ENCODE results near the gene MAPK8IP2. TPM values are rescaled to one million over a fixed set of nuclear protein-coding genes. Genes with fewer than 3 reads are reported as not detected.

MAPK8IP2 gene
- total and polyA plus RNA-seq, 2 of the 13 experiments (the other 11 are each of a cell fraction or from before 2014, with no cell fraction given), result 1.3 to 2.6 TPM

- POLR2A ChIA-PET, result no interaction called here
- no peak for FAIRE-seq
- TF ChIP-seq HMGA1 (CRISPR knock-in tag; conservative IDR thresholded peaks at IDR 0.05), result no peak
- no peak for TF ChIP-seq LCORL (IDR thresholded peaks at IDR 0.05)
- no peak for TF ChIP-seq LCORL (CRISPR knock-in tag; IDR thresholded peaks at IDR 0.05)
- no peak for TF ChIP-seq ZBTB21 (CRISPR knock-in tag; IDR thresholded peaks at IDR 0.05)
- no peak for TF ChIP-seq ZNF607 (CRISPR knock-in tag; IDR thresholded peaks at IDR 0.05; ENCODE audit: borderline replicate concordance)
- TF ChIP-seq TAF15 (IDR thresholded peaks at IDR 0.05; ENCODE audit: low read depth, low read length, poor library complexity, severe bottlenecking), result no peak
- TF ChIP-seq, protein P1, sequence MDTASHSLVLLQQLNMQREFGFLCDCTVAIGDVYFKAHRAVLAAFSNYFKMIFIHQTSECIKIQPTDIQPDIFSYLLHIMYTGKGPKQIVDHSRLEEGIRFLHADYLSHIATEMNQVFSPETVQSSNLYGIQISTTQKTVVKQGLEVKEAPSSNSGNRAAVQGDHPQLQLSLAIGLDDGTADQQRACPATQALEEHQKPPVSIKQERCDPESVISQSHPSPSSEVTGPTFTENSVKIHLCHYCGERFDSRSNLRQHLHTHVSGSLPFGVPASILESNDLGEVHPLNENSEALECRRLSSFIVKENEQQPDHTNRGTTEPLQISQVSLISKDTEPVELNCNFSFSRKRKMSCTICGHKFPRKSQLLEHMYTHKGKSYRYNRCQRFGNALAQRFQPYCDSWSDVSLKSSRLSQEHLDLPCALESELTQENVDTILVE (CRISPR knock-in tag; IDR thresholded peaks at IDR 0.05), result no peak
- TF ChIP-seq MED8 (CRISPR knock-in tag; IDR thresholded peaks at IDR 0.05; ENCODE audit: insufficient replicate concordance), result no peak
- no peak for TF ChIP-seq ATF7-NPFF (CRISPR knock-in tag; IDR thresholded peaks at IDR 0.05; ENCODE audit: low read depth)
- no peak for TF ChIP-seq MLLT10 (CRISPR knock-in tag; IDR thresholded peaks at IDR 0.05)
- TF ChIP-seq AGO1 (IDR thresholded peaks at IDR 0.05; ENCODE audit: low read depth, low read length, poor library complexity, severe bottlenecking), result no peak
- TF ChIP-seq, protein P2, sequence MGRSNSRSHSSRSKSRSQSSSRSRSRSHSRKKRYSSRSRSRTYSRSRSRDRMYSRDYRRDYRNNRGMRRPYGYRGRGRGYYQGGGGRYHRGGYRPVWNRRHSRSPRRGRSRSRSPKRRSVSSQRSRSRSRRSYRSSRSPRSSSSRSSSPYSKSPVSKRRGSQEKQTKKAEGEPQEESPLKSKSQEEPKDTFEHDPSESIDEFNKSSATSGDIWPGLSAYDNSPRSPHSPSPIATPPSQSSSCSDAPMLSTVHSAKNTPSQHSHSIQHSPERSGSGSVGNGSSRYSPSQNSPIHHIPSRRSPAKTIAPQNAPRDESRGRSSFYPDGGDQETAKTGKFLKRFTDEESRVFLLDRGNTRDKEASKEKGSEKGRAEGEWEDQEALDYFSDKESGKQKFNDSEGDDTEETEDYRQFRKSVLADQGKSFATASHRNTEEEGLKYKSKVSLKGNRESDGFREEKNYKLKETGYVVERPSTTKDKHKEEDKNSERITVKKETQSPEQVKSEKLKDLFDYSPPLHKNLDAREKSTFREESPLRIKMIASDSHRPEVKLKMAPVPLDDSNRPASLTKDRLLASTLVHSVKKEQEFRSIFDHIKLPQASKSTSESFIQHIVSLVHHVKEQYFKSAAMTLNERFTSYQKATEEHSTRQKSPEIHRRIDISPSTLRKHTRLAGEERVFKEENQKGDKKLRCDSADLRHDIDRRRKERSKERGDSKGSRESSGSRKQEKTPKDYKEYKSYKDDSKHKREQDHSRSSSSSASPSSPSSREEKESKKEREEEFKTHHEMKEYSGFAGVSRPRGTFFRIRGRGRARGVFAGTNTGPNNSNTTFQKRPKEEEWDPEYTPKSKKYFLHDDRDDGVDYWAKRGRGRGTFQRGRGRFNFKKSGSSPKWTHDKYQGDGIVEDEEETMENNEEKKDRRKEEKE (IDR thresholded peaks at IDR 0.05), result no peak
- TF ChIP-seq ZFAT (CRISPR knock-in tag; conservative IDR thresholded peaks at IDR 0.05), result no peak
- TF ChIP-seq, protein P3, sequence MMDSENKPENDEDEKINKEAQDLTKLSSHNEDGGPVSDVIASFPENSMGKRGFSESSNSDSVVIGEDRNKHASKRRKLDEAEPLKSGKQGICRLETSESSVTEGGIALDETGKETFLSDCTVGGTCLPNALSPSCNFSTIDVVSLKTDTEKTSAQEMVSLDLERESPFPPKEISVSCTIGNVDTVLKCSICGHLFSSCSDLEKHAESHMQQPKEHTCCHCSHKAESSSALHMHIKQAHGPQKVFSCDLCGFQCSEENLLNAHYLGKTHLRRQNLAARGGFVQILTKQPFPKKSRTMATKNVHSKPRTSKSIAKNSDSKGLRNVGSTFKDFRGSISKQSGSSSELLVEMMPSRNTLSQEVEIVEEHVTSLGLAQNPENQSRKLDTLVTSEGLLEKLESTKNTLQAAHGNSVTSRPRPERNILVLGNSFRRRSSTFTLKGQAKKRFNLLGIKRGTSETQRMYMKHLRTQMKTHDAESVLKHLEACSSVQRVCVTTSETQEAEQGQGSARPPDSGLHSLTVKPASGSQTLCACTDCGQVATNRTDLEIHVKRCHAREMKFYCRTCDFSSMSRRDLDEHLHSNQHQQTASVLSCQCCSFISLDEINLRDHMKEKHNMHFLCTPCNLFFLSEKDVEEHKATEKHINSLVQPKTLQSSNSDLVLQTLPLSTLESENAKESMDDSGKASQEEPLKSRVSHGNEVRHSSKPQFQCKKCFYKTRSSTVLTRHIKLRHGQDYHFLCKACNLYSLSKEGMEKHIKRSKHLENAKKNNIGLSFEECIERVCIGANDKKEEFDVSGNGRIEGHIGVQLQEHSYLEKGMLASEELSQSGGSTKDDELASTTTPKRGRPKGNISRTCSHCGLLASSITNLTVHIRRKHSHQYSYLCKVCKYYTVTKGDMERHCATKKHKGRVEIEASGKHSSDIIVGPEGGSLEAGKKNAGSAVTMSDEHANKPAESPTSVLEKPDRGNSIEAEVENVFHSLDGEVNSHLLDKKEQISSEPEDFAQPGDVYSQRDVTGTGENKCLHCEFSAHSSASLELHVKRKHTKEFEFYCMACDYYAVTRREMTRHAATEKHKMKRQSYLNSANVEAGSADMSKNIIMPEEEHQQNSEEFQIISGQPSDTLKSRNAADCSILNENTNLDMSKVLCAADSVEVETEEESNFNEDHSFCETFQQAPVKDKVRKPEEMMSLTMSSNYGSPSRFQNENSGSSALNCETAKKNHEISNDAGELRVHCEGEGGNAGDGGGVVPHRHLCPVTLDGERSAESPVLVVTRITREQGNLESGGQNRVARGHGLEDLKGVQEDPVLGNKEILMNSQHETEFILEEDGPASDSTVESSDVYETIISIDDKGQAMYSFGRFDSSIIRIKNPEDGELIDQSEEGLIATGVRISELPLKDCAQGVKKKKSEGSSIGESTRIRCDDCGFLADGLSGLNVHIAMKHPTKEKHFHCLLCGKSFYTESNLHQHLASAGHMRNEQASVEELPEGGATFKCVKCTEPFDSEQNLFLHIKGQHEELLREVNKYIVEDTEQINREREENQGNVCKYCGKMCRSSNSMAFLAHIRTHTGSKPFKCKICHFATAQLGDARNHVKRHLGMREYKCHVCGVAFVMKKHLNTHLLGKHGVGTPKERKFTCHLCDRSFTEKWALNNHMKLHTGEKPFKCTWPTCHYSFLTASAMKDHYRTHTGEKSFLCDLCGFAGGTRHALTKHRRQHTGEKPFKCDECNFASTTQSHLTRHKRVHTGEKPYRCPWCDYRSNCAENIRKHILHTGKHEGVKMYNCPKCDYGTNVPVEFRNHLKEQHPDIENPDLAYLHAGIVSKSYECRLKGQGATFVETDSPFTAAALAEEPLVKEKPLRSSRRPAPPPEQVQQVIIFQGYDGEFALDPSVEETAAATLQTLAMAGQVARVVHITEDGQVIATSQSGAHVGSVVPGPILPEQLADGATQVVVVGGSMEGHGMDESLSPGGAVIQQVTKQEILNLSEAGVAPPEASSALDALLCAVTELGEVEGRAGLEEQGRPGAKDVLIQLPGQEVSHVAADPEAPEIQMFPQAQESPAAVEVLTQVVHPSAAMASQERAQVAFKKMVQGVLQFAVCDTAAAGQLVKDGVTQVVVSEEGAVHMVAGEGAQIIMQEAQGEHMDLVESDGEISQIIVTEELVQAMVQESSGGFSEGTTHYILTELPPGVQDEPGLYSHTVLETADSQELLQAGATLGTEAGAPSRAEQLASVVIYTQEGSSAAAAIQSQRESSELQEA (CRISPR knock-in tag; IDR thresholded peaks at IDR 0.05; ENCODE audit: not compliant biosample characterization), result no peak
These were observed 26.2 kb upstream of the MAPK8IP2 start for GRCh38 chr22:50574383-50574755.

More at GRCh38 chr22:50574383-50574755, 26.2 kb upstream of the MAPK8IP2 start:
- BruUV-seq (replicated peaks), result no TSS peak
- Histone ChIP-seq H3K27me3 (ENCODE audit: control insufficient read depth in 1 of 2, insufficient read depth in 2 of 2, low read length in 2 of 2) (no peaks in the 10 kb centered on the region), H3K4me1 (ENCODE audit: insufficient read depth, low read length) (peaks cover 12% of the 10 kb centered on the region), H3K36me3 (replicated peaks in 1 of 2; ENCODE audit: control insufficient read depth in 1 of 2, insufficient read depth in 2 of 2, low read length in 2 of 2) (peaks cover 4 to 5% of the 10 kb centered on the region in 2 experiments; a peak in 2 of 5 replicates), H4K20me1 (ENCODE audit: insufficient read depth, low read length) (no peaks in the 10 kb centered on the region), H3K79me2 (ENCODE audit: insufficient read depth, low read length) (no peaks in the 10 kb centered on the region), H3K9me3 (ENCODE audit: low read length) (no peaks in the 10 kb centered on the region), H3K9ac (ENCODE audit: insufficient read depth, low read depth, low read length) (no peak overlapping the region), H3K4me2 (ENCODE audit: low read depth, low read length) (no peak overlapping the region), H3K27ac (ENCODE audit: extremely low read length, insufficient read depth, low read length) (no peak overlapping the region), H3K4me3 (replicated peaks in 1 of 3; ENCODE audit: insufficient read depth in 1 of 3, low read depth in 2 of 3, low read length in 3 of 3) (no peak overlapping the region), H2AFZ (ENCODE audit: low read length) (no peak overlapping the region)
- WGBS (ENCODE audit: low lambda C conversion rate), result 93% methylated on average over 10 of the region's 11 CpGs
- in situ Hi-C loops (cut with HindIII; ENCODE audit: extremely low pct_ligation_motif_present, low pct_unique_long_range_greater_than_20kb), result no loop called here
- intact Hi-C loops (cut with micrococcal nuclease; ENCODE audit: unreplicated experiment), result no loop called here
- CTCF ChIA-PET (ENCODE audit: low intra/inter-chr PET ratio, low total read pairs), result interaction anchor here (3.7 kb wide), 1 partner anchor 46 kb away, joined by 37 read pairs; no protein-coding TSS in a partner anchor
- ATAC-seq, result no peak
- no peak for DNase-seq (ENCODE audit: low spot score)
